ENCODE data around the gene AKAP13.

AKAP13 gene

GRCh38 chr15:85744579-85744978, 364.2 kb downstream of the AKAP13 start:
- H3K9me3 ChIP-seq, result peaks cover 3% of the 10 kb centered on the region
- no peak overlapping the region for H3K4me3 ChIP-seq (ENCODE audit: low read depth in 1 of 2, low read length in 1 of 2)
- H3K4me1 ChIP-seq (ENCODE audit: control insufficient read depth in 1 of 2, insufficient read depth in 1 of 2, low read depth in 1 of 2, low read length in 1 of 2), result no peaks in the 10 kb centered on the region
- no peak overlapping the region for H3K27ac ChIP-seq
- H3K27me3 ChIP-seq, result no peaks in the 10 kb centered on the region
- TF ChIP-seq, protein P1, sequence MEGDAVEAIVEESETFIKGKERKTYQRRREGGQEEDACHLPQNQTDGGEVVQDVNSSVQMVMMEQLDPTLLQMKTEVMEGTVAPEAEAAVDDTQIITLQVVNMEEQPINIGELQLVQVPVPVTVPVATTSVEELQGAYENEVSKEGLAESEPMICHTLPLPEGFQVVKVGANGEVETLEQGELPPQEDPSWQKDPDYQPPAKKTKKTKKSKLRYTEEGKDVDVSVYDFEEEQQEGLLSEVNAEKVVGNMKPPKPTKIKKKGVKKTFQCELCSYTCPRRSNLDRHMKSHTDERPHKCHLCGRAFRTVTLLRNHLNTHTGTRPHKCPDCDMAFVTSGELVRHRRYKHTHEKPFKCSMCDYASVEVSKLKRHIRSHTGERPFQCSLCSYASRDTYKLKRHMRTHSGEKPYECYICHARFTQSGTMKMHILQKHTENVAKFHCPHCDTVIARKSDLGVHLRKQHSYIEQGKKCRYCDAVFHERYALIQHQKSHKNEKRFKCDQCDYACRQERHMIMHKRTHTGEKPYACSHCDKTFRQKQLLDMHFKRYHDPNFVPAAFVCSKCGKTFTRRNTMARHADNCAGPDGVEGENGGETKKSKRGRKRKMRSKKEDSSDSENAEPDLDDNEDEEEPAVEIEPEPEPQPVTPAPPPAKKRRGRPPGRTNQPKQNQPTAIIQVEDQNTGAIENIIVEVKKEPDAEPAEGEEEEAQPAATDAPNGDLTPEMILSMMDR (IDR thresholded peaks at IDR 0.05), result no peak
- H3K36me3 ChIP-seq, result peaks cover 100% of the 10 kb centered on the region

- no peaks in the 10 kb centered on the region for H3K27me3 ChIP-seq
- no peak overlapping the region for H3K27ac ChIP-seq
- peaks cover 3% of the 10 kb centered on the region for H3K9me3 ChIP-seq
- H3K4me1 ChIP-seq (ENCODE audit: control insufficient read depth in 1 of 2, insufficient read depth in 1 of 2, low read depth in 1 of 2, low read length in 1 of 2), result no peaks in the 10 kb centered on the region
- peaks cover 98% of the 10 kb centered on the region for H3K36me3 ChIP-seq
- no peak overlapping the region for H3K4me3 ChIP-seq (ENCODE audit: low read depth in 1 of 2, low read length in 1 of 2)
- TF ChIP-seq, protein P1 (IDR thresholded peaks at IDR 0.05), result no peak
Measured at GRCh38 chr15:85745023-85745422, 364.6 kb downstream of the AKAP13 start.

DNA sequence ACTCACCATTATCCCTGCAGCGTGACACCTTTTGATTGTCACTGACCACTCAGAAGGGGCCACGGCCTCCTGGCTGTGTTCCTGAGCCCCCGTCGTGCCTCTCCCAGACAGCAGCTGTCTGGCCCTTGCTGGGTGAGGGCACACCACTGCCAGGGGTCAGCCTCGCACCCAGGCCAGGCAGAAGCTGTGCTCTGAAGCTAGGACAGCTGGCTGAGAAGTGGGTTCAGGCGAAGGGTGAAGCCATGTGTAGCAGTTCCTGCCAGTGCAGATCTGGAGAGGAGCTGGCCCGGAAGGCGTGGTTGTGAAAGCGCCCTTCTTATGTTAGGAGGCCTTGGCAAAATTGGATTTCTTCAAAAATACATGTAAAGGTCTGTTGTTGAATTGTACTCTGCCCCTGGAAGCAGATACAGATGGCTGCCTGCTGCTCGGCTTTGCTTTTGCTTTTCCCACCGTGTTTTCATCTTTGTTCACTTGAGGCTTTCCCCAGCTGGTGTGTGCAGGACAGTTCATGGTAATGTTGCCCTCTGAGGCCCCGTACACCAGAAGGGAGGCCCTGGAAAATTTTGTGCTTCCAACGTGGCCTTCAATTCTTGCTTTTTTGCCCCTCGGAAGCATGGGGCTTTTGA, 365.2 kb downstream of the AKAP13 start:
- Histone ChIP-seq H3K4me3 (ENCODE audit: low read depth in 1 of 2, low read length in 1 of 2) (no peak overlapping the region), H3K27me3 (no peaks in the 10 kb centered on the region), H3K4me1 (ENCODE audit: control insufficient read depth in 1 of 2, insufficient read depth in 1 of 2, low read depth in 1 of 2, low read length in 1 of 2) (no peaks in the 10 kb centered on the region), H3K27ac (no peak overlapping the region), H3K36me3 (peaks cover 92% of the 10 kb centered on the region), H3K9me3 (peaks cover 3% of the 10 kb centered on the region)
- TF ChIP-seq, protein P1 (IDR thresholded peaks at IDR 0.05), result no peak

DNA sequence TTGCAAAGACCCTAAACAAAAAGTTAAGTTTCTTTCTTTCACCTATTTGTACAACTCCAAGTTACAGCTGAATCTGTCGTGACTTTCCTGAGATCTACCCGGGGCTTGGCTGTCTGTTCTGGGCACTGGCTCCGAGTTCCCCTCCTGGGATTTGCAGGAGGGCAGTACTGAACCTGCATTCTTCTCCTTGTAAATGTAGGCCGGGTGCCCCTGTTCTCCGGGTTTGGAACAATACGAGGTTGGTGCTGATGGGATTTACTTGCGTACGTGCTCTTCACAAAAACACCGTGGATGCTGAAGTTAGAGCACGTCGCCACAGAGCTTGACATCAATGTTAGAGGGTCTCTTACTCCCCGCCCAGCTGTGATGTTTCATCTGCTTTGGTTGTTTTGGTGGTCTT, 366.2 kb downstream of the AKAP13 start:
- Histone ChIP-seq H3K27me3 (no peaks in the 10 kb centered on the region), H3K4me3 (ENCODE audit: low read depth in 1 of 2, low read length in 1 of 2) (no peak overlapping the region), H3K9me3 (peaks cover 3% of the 10 kb centered on the region), H3K27ac (no peak overlapping the region), H3K36me3 (peaks cover 82% of the 10 kb centered on the region), H3K4me1 (ENCODE audit: control insufficient read depth in 1 of 2, insufficient read depth in 1 of 2, low read depth in 1 of 2, low read length in 1 of 2) (no peaks in the 10 kb centered on the region)
- TF ChIP-seq, protein P1 (IDR thresholded peaks at IDR 0.05), result no peak

DNA sequence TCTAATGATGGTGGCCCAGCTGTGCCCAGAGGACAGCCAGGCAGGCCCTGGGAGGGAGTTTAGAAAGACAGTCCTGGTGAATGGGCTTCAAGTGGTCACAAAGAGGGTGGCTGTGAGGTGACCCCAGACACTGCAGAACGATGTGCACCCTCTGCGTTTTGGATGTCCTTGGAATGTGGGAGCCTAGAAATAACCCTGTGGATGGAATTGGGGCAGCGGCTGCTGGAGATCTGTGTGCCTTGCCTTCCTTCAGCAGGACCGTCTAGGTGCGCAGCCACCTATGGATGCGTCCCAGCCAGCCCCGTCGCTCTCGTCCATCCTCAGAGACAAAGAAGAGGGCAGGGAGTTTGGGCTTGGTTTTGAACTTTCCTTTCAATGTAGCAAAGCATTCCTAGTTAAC, 367.8 kb downstream of the AKAP13 start:
- no peak overlapping the region for H3K4me3 ChIP-seq (ENCODE audit: low read depth in 1 of 2, low read length in 1 of 2)

More for the DNA sequence above, 367.8 kb downstream of the AKAP13 start:
- TF ChIP-seq, protein P1 (IDR thresholded peaks at IDR 0.05), result no peak
- H3K4me1 ChIP-seq (ENCODE audit: control insufficient read depth in 1 of 2, insufficient read depth in 1 of 2, low read depth in 1 of 2, low read length in 1 of 2), result no peaks in the 10 kb centered on the region
- no peak overlapping the region for H3K27ac ChIP-seq
- H3K9me3 ChIP-seq, result peaks cover 3% of the 10 kb centered on the region
- peaks cover 67% of the 10 kb centered on the region for H3K36me3 ChIP-seq
- peaks cover 8% of the 10 kb centered on the region for H3K27me3 ChIP-seq
